Prostate gland (tissue), 2 donors: ENCODE results near the gene PLEKHF1. TPM values are rescaled to one million over a fixed set of nuclear protein-coding genes. Genes with fewer than 3 reads are reported as not detected.

Source experiments
- DNase-seq: peaks from one replicate; pipeline ENCODE4 v3.0.0-alpha.2; 2019; ENCODE audit warnings: low spot score
- H3K27ac ChIP-seq, 2 donors: fragments of 200-600 bp; sonication (generic); 2 replicates each; pipeline ENCODE4 v1.5.1; 2017 to 2019
- H3K27me3 ChIP-seq: fragments of 200-600 bp; sonication (generic); replicated peaks from 2 replicates; pipeline ENCODE4 v1.5.1; 2019; ENCODE audit not compliant: insufficient read depth
- H3K36me3 ChIP-seq, 2 donors: fragments of 200-600 bp; sonication (generic); 1 replicate in 1 of 2; 2 replicates in 1 of 2; pipeline versions ENCODE4 v1.5.1 to v1.8.1; 2017 to 2019
- H3K4me1 ChIP-seq: fragments of 200-600 bp; sonication (generic); replicated peaks from 2 replicates; pipeline ENCODE4 v1.5.1; 2019
- H3K4me3 ChIP-seq, 2 donors: fragments of 200-600 bp; sonication (generic); 2 replicates each; pipeline ENCODE4 v1.5.1; 2017 to 2019
- H3K9me3 ChIP-seq: fragments of 200-600 bp; sonication (generic); 2 replicates; pipeline ENCODE4 v1.5.1; 2017
- CTCF ChIP-seq, 4 experiments: fragments of 200-600 bp in 2 of 4; fragments of 450-650 bp in 2 of 4; sonication (generic) in 2 of 4; IDR thresholded peaks; 1 replicate in 3 of 4; 2 replicates in 1 of 4; pipeline ENCODE4 v1.5.1; 2016 to 2019; ENCODE audit warnings: antibody characterized with exemption in 4 of 4, mild to moderate bottlenecking in 2 of 4, moderate library complexity in 2 of 4
- POLR2A ChIP-seq: fragments of 450-650 bp; IDR thresholded peaks from one replicate; pipeline ENCODE4 v1.6.1; 2016; ENCODE audit warnings: antibody characterized with exemption, mild to moderate bottlenecking
- POLR2AphosphoS5 ChIP-seq: sonication (generic); formaldehyde crosslinking; IDR thresholded peaks from one replicate; pipeline ENCODE4 v1.6.1; 2017; ENCODE audit warnings: antibody characterized with exemption
- WGBS: methylation state at CpG from one replicate; pipeline ENCODE4 v1.1.5; 2018; 5-methylcytosine and 5-hydroxymethylcytosine counted together
- intact Hi-C: fragments of 100-400 bp; cut with DNase I; formaldehyde crosslinking; loops from one replicate; pipeline ENCODE4 v1.14.2; 2022
- total RNA-seq, 2 donors: library from RNA; depleted of rRNA; stranded (reverse); fragments of >200 nt; gene quantifications; one replicate each; pipeline ENCODE4 v1.1.0, GENCODE V29; 2016

The PLEKHF1 gene
- total RNA-seq, 2 donors from 2014 or later, result 64.3 to 64.4 TPM

GRCh38 chr19:29651622-29652394, 13.5 kb upstream of the PLEKHF1 start:
- DNase-seq, result no peak
- H3K27ac ChIP-seq, result no peak overlapping the region
- intact Hi-C loops, result no loop called here

DNA sequence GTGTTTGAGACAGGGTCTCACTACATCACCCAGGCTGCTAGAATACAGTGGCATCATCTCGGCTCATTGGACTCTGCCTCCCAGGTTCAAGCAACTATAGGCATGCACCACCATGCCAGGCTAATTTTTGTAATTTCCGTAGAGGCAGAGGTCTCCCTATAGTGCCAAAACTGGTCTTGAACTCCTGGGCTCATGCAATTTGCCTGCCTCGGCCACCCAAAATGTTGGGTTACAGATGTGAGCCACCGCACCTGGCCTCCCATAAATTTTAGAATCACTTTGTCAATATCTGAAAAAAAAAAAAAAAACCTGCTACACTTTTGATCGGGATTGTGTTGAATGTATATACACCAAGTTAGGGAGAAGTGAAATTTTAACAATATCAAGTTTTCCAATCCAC, 11.9 kb upstream of the PLEKHF1 start:
- no peaks in the 10 kb centered on the region for H3K27me3 ChIP-seq
- H3K36me3 ChIP-seq, result no peaks in the 10 kb centered on the region
- no peak overlapping the region for H3K4me3 ChIP-seq
- no peak for TF ChIP-seq POLR2AphosphoS5
- TF ChIP-seq CTCF (IDR thresholded peaks at IDR 0.05), result no peak
- no peak for TF ChIP-seq POLR2A
- H3K9me3 ChIP-seq, result no peaks in the 10 kb centered on the region
- no peak overlapping the region for H3K27ac ChIP-seq
- 91% methylated on average over 5 of the region's 5 CpGs for WGBS
- DNase-seq, result no peak
- H3K4me1 ChIP-seq, result no peaks in the 10 kb centered on the region
- intact Hi-C loops, result no loop called here

More at GRCh38 chr19:29651622-29652394, 13.5 kb upstream of the PLEKHF1 start:
- H3K27me3 ChIP-seq, result no peaks in the 10 kb centered on the region
- no peaks in the 10 kb centered on the region for H3K36me3 ChIP-seq
- no peak overlapping the region for H3K4me3 ChIP-seq
- no peak for TF ChIP-seq POLR2A
- TF ChIP-seq CTCF (IDR thresholded peaks at IDR 0.05), result no peak
- no peak for TF ChIP-seq POLR2AphosphoS5
- H3K9me3 ChIP-seq, result no peaks in the 10 kb centered on the region
- H3K4me1 ChIP-seq, result no peaks in the 10 kb centered on the region
- WGBS, result 78% methylated on average over 7 of the region's 7 CpGs

DNA sequence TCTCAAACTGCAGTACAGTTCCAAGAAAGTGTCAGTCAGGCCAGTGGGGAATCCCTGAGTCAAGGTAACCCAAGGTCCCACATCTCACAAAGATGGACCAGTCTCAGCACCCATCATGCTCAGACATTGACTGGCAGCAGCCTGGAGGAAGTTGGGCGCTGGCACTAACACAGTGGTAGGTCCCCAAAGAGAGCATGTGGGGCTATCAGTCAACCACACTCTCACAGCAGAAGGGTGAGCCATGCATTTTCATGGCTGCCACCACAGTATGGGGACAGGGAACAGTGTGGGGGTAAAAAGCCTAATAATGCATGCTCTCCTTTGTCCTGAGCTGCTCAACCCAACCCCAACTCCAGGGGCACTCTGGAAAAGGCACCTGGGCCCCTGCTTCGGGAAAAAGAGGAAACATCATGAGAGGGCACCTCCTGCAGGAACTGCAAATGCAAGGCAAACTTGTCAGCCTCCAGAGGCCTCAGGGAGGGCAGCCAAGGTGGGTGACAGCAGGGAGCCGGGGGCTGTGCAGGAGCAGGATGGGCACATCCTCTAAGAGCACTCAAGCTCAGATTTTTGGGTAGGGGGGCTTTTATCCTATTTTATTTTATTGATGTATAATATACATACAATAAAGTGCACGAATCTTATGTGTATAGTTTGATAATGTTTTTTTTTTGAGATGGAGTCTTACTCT, 9.5 kb upstream of the PLEKHF1 start:
- H3K36me3 ChIP-seq, result no peaks in the 10 kb centered on the region
- intact Hi-C loops, result no loop called here
- no peaks in the 10 kb centered on the region for H3K4me1 ChIP-seq
- H3K4me3 ChIP-seq, result no peak overlapping the region
- no peak for DNase-seq
- TF ChIP-seq POLR2AphosphoS5 (no peak), CTCF (IDR thresholded peaks at IDR 0.05) (no peak), POLR2A (no peak)
- H3K9me3 ChIP-seq, result no peaks in the 10 kb centered on the region
- H3K27me3 ChIP-seq, result no peaks in the 10 kb centered on the region
- H3K27ac ChIP-seq, result no peak overlapping the region
- 74% methylated on average over 4 of the region's 4 CpGs for WGBS

DNA sequence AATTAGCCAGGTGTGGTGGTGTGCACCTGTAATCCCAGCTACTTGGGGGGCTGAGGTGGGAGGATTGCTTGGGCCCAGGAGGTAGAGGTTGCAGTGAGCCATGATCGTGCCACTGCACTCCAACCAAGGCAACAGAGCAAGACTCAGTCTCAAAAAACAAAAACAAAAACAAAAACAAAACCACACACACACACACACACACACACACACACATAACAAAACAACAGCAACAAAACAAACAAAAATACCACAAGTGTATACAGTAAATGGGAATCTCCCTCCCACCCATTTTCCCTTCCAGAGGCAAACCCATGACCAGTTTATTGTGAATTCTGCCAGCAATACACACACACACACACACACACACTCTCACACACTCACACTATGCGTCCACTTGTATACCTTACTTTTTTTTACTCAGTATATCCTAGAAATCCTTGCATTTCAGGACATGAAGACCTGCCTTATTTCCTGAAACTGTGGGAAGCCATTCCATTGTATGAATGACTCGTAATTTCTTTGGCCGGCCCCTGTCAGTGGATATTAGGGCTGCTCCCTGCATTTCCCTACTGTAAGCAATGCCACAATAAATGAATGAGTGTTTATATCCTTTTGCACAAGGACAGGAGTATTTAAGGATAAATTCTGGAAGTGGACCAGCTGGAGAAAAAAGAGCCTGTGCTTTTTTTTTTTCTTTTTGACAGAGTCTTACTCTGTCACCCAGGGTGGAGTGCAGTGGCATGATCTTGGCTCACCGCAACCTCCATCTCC, 6.9 kb upstream of the PLEKHF1 start:
- H3K4me3 ChIP-seq, result no peak overlapping the region
- H3K27ac ChIP-seq, result no peak overlapping the region
- no peaks in the 10 kb centered on the region for H3K36me3 ChIP-seq
- no peak for TF ChIP-seq POLR2AphosphoS5
- TF ChIP-seq POLR2A, result no peak
- TF ChIP-seq CTCF (IDR thresholded peaks at IDR 0.05), result no peak
- no peaks in the 10 kb centered on the region for H3K27me3 ChIP-seq
- DNase-seq, result no peak
- intact Hi-C loops, result no loop called here
- 72% methylated on average over 5 of the region's 5 CpGs for WGBS
- peaks cover 4% of the 10 kb centered on the region for H3K4me1 ChIP-seq
- H3K9me3 ChIP-seq, result no peaks in the 10 kb centered on the region
